NT2/D1 (cell line): ENCODE measurements around the gene IL11.

Source experiments
- SUZ12 ChIP-seq: IDR thresholded peaks from 2 replicates; pipeline ENCODE4 v1.6.1; 2011; ENCODE audit not compliant: insufficient read length, insufficient read depth; ENCODE audit errors: extremely low read depth
- ZNF274 ChIP-seq: IDR thresholded peaks from 2 replicates; pipeline ENCODE4 v1.6.1; 2011; ENCODE audit warnings: mild to moderate bottlenecking, low read depth, low read length

DNA sequence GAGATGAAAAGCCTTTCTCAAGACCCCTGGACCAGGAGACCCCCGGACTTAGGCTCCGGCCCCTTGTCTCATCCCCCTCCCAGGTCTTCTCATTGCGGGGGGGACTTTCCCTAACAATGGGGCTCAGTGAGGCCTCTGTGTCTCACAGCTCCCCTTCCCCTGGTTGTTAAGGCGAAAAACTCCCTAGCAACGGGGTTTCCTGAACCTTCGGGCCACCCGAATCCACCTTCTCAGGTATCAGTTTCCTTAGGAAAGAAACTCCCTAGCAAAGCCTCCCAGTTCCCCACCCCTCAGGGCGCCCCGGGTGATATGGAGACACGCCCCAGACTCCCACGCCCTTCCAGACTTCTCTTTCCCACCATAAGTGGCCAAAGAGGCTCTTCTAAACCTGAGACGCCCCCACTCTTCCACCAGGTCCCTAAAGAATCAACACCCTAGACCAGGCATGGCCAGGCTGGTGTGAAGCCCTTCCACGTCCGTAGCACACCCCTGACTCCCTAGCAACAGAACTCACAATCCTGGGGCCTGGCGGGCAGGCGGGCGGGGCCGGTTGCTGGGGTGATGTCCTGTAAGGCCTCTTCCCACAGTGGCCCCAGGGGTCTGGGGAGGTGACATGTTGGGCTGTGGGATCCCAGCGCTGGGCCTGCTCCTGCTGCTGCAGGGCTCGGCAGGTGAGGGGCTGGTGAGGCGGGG is 6.1 kb upstream of the IL11 start, which contains the start of gene TMEM190:
- TF ChIP-seq ZNF274 (no peak), SUZ12 (no peak)
